ENCODE results near the gene THAP4.

DNA sequence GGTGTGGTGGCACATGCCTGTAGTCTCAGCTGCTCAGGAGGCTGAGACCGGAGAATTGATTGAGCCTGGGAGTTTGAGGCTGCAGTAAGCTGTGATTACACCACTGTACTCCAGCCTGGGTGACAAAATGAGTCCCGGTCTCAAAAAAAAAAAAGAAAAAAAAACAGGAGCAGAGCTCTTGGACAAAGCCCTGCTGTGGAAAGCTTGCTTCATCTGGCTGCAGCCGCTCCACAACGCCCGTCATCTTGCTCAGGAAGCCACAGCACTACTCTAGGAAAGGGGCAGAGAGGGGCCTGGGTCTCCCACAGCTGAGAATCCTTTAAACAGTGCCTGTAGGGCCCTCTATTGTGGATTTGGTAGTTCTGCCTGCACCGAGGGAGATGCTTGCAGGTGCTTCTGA lies 11.5 kb upstream of the THAP4 start:
- TF ChIP-seq, protein P1, sequence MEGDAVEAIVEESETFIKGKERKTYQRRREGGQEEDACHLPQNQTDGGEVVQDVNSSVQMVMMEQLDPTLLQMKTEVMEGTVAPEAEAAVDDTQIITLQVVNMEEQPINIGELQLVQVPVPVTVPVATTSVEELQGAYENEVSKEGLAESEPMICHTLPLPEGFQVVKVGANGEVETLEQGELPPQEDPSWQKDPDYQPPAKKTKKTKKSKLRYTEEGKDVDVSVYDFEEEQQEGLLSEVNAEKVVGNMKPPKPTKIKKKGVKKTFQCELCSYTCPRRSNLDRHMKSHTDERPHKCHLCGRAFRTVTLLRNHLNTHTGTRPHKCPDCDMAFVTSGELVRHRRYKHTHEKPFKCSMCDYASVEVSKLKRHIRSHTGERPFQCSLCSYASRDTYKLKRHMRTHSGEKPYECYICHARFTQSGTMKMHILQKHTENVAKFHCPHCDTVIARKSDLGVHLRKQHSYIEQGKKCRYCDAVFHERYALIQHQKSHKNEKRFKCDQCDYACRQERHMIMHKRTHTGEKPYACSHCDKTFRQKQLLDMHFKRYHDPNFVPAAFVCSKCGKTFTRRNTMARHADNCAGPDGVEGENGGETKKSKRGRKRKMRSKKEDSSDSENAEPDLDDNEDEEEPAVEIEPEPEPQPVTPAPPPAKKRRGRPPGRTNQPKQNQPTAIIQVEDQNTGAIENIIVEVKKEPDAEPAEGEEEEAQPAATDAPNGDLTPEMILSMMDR (IDR thresholded peaks at IDR 0.05; ENCODE audit: insufficient read depth, low read length, poor library complexity, severe bottlenecking), result no peak
- TF ChIP-seq EZH2phosphoT487 (conservative IDR thresholded peaks at IDR 0.05; ENCODE audit: low read length), result no peak

Data from SU-DHL-6 (cell line).